Left ventricle myocardium inferior (tissue), 1 donor: ENCODE results near the gene MATK. TPM values are rescaled to one million over a fixed set of nuclear protein-coding genes. Genes with fewer than 3 reads are reported as not detected.

ENCODE experiments used
- DNase-seq: peaks from one replicate; pipeline ENCODE4 v3.0.0-alpha.2; 2020
- H3K27ac ChIP-seq: fragments of 200-600 bp; replicated peaks from 2 replicates; pipeline ENCODE4 v1.8.0; 2021
- H3K27me3 ChIP-seq: fragments of 200-600 bp; 2 replicates; pipeline ENCODE4 v1.8.0; 2021; ENCODE audit warnings: low read depth
- H3K36me3 ChIP-seq: fragments of 200-600 bp; 2 replicates; pipeline ENCODE4 v1.8.0; 2021
- H3K4me1 ChIP-seq: fragments of 200-600 bp; 2 replicates; pipeline ENCODE4 v1.8.0; 2021
- H3K4me3 ChIP-seq: fragments of 200-600 bp; 2 replicates; pipeline ENCODE4 v1.8.0; 2021; ENCODE audit warnings: mild to moderate bottlenecking, moderate library complexity
- H3K9me3 ChIP-seq: fragments of 200-600 bp; replicated peaks from 2 replicates; pipeline ENCODE4 v1.8.0; 2021
- intact Hi-C: fragments of 100-400 bp; cut with micrococcal nuclease; formaldehyde crosslinking; loops from one replicate; pipeline ENCODE4 v1.11.0; 2022
- total RNA-seq: library from RNA; stranded (reverse); fragmentation: NEBNext Ultra II Directional; extraction: Animal tissue kit (Norgen Biotek cat#: 25700); gene quantifications from one replicate; pipeline ENCODE4 v1.2.1, GENCODE V29; 2021
- TF ChIP-seq, protein P1 (sequence below): fragments of 200-600 bp; IDR thresholded peaks from 2 replicates; pipeline ENCODE4 v1.8.0; 2021; ENCODE audit warnings: antibody characterized with exemption, mild to moderate bottlenecking, borderline replicate concordance
- donor health status: DM: no; HTN: yes; CAD: no; lungs with severe emphysema.

MATK gene
- total RNA-seq, 1 donor from 2014 or later = 0.14 TPM

DNA sequence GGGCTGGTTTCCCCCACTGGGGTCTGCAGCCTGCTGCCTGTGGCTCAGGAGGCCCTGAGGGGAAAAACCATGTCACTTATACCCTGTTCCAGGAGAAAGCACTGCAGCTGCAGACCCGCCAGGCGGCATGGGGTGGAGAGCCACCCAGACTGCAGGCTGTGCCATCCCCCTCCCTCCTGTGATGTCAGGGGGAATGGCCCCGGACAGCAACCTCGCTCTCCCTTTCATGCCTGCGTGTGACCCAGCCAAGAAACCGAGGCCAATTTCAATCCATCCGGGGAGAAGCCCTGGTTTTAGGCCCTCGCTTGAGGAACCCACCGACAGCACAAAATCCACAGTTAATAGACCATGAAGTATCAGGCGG, 37.2 kb upstream of the MATK start:
- Histone ChIP-seq H3K27ac (no peak overlapping the region), H3K27me3 (peaks cover 38% of the 10 kb centered on the region), H3K4me1 (peaks cover 16% of the 10 kb centered on the region), H3K4me3 (no peak overlapping the region), H3K36me3 (no peaks in the 10 kb centered on the region), H3K9me3 (no peaks in the 10 kb centered on the region)
- intact Hi-C loops = no loop called here
- TF ChIP-seq, protein P1, sequence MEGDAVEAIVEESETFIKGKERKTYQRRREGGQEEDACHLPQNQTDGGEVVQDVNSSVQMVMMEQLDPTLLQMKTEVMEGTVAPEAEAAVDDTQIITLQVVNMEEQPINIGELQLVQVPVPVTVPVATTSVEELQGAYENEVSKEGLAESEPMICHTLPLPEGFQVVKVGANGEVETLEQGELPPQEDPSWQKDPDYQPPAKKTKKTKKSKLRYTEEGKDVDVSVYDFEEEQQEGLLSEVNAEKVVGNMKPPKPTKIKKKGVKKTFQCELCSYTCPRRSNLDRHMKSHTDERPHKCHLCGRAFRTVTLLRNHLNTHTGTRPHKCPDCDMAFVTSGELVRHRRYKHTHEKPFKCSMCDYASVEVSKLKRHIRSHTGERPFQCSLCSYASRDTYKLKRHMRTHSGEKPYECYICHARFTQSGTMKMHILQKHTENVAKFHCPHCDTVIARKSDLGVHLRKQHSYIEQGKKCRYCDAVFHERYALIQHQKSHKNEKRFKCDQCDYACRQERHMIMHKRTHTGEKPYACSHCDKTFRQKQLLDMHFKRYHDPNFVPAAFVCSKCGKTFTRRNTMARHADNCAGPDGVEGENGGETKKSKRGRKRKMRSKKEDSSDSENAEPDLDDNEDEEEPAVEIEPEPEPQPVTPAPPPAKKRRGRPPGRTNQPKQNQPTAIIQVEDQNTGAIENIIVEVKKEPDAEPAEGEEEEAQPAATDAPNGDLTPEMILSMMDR = no peak
- no peak for DNase-seq

DNA sequence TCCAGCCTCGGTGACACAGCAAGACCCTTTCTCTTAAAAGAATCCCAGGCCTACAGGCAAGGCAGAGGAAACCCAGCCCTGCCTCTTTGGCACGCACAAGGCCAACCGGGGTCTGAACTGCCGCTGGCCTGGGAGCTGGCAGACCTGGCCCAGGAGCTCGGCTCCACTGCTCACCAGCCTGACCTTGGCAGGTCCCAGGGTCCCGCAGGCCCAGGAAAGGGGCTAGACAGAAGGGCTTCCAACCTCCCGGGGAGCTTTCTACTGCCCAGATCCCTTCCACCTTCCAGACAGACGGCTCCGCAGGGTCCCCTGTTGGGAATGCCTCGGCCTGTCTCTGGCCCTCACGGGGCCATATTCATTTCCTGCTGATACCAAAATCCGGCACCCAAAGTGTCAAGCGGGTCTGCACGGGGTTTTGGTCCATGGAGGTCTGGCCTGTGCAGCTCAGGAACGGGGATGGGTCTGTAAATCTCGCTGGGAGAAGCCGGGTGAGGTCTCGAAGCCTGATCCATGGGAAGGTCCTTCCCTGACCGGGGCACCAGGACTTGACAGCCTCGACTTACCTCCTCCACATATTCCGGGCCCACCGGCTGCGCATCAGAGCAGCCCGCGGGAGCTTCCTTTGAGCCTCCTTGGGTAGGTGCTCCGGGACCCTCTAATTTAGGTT, 36.6 kb upstream of the MATK start:
- intact Hi-C loops = no loop called here
- peaks cover 11% of the 10 kb centered on the region for H3K4me1 ChIP-seq

DNA sequence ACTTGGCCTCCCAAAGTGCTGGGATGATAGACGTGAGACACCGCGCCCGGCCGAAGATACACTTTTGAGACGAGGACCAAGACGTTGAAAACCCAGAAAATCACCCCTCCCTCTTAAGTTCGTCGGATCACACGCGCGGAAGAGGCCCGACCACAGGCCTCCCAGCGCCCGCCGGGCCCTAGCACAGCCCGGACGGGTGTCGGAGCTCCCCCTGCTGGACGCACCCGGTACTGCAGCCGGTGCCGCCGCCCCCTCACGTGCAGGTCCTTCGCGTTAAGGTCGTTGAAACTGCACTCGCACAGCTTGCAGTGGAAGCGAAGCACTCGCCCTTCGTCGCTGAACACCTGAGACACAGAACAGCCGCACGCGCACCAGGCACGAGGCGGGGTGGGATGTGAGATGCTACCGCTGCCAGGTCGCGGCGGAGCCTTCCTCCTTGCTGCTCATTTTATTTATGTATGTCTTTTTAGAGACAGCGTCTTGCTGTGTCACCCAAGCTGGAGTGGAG, 35.7 kb upstream of the MATK start:
- Histone ChIP-seq H3K27me3 (peaks cover 26% of the 10 kb centered on the region), H3K4me3 (no peak overlapping the region), H3K27ac (no peak overlapping the region), H3K4me1 (peaks cover 9% of the 10 kb centered on the region), H3K9me3 (no peaks in the 10 kb centered on the region), H3K36me3 (no peaks in the 10 kb centered on the region)
- DNase-seq = peak; percentile 66
- TF ChIP-seq, protein P1 = peak; percentile 99
- intact Hi-C loops = no loop called here

More for the DNA sequence above, 36.6 kb upstream of the MATK start:
- H3K4me3 ChIP-seq = no peak overlapping the region
- no peak for DNase-seq
- no peaks in the 10 kb centered on the region for H3K9me3 ChIP-seq
- no peak overlapping the region for H3K27ac ChIP-seq
- peaks cover 33% of the 10 kb centered on the region for H3K27me3 ChIP-seq
- H3K36me3 ChIP-seq = no peaks in the 10 kb centered on the region
- TF ChIP-seq, protein P1 = no peak

DNA sequence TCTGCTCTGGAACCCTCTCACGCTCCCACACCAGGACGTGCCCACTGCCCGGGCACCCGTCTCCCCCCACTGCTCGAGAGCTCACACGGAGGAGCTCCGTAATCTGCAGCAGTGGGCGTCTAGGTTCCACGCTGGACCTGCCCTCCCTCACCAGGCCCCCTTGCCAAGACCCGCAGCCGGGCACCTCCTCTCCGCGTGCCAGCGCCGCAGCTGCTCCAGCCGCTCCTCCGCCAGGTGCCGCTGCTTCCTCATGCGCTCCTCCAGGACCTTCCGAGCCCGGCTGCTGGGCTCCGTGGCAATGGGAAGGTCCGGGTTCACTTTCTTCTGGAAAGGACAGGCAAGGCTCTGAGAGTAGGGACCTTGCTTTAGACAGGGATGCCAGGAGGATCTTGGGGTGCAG, 35.0 kb upstream of the MATK start:
- intact Hi-C loops = no loop called here
- DNase-seq = no peak
- H3K36me3 ChIP-seq = no peaks in the 10 kb centered on the region

DNA sequence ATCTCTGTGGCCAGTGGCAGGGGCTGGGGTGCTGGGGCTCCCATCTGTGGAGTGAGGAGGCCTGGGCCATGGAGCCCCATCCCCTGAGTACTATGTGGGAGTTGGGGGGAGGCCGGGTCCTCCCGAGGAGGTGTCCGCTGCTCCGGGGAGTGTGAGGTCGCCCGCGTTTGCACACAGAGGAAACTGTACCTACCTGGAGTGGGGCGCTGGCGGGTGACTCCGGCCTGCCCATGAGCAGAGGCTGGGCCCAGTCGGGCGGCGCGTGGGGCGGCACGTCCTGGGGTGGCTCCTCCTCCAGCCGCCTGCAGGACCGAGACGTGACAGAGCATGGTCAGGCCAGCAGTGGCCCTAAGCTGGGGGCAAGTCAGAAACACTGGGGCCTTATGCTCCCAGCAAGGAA, 33.8 kb upstream of the MATK start:
- peaks cover 9% of the 10 kb centered on the region for H3K4me1 ChIP-seq
- TF ChIP-seq, protein P1 = no peak
- H3K9me3 ChIP-seq = no peaks in the 10 kb centered on the region
- no peak overlapping the region for H3K27ac ChIP-seq
- DNase-seq = no peak
- no peak overlapping the region for H3K4me3 ChIP-seq
- intact Hi-C loops = no loop called here
- H3K27me3 ChIP-seq = peaks cover 19% of the 10 kb centered on the region
- H3K36me3 ChIP-seq = no peaks in the 10 kb centered on the region

More for the DNA sequence above, 35.0 kb upstream of the MATK start:
- TF ChIP-seq, protein P1 = no peak
- Histone ChIP-seq H3K4me3 (no peak overlapping the region), H3K27me3 (peaks cover 21% of the 10 kb centered on the region), H3K4me1 (peaks cover 9% of the 10 kb centered on the region), H3K9me3 (no peaks in the 10 kb centered on the region), H3K27ac (no peak overlapping the region)
